Suprapubic skin (tissue), 4 donors: ENCODE results near the gene MCM9. TPM values are rescaled to one million over a fixed set of nuclear protein-coding genes. Genes with fewer than 3 reads are reported as not detected.

ENCODE experiments used
- DNase-seq, 2 donors: peaks; one replicate each; pipeline ENCODE4 v3.0.0-alpha.2; 2019; ENCODE audit warnings: low spot score in 2 of 2
- H3K27ac ChIP-seq: fragments of 200-600 bp; sonication (generic); one replicate; pipeline ENCODE4 v1.5.1; 2019
- H3K27me3 ChIP-seq: fragments of 200-600 bp; sonication (generic); one replicate; pipeline ENCODE4 v1.5.1; 2019
- H3K36me3 ChIP-seq: fragments of 200-600 bp; sonication (generic); one replicate; pipeline ENCODE4 v1.5.1; 2019
- H3K4me1 ChIP-seq: fragments of 200-600 bp; sonication (generic); one replicate; pipeline ENCODE4 v1.5.1; 2019
- H3K4me3 ChIP-seq: fragments of 200-600 bp; sonication (generic); one replicate; pipeline ENCODE4 v1.5.1; 2019; ENCODE audit warnings: mild to moderate bottlenecking
- H3K9me3 ChIP-seq: fragments of 200-600 bp; sonication (generic); one replicate; pipeline ENCODE4 v1.5.1; 2019
- EP300 ChIP-seq: sonication (generic); formaldehyde crosslinking; IDR thresholded peaks from one replicate; pipeline ENCODE4 v1.6.1; 2017; ENCODE audit warnings: antibody characterized with exemption
- POLR2A ChIP-seq, 2 donors: fragments of 450-650 bp; IDR thresholded peaks; one replicate each; pipeline ENCODE4 v1.6.1; 2017; ENCODE audit warnings: antibody characterized with exemption in 2 of 2, mild to moderate bottlenecking in 2 of 2, moderate library complexity in 2 of 2
- POLR2AphosphoS5 ChIP-seq, 3 donors: sonication (generic); formaldehyde crosslinking; IDR thresholded peaks; one replicate each; pipeline ENCODE4 v1.6.1; 2017; ENCODE audit warnings: antibody characterized with exemption in 3 of 3
- WGBS: methylation state at CpG from one replicate; pipeline ENCODE4 v1.1.5; 2018; 5-methylcytosine and 5-hydroxymethylcytosine counted together
- total RNA-seq, 4 donors: library from RNA; depleted of rRNA; stranded (reverse); fragments of >200 nt; gene quantifications; one replicate each; pipeline ENCODE4 v1.1.0, GENCODE V29; 2016
- TF ChIP-seq, protein P1 (sequence below), 2 donors: fragments of 200-600 bp in 1 of 2; fragments of 450-650 bp in 1 of 2; sonication (generic) in 1 of 2; IDR thresholded peaks; one replicate each; pipeline ENCODE4 v1.5.1; 2016 to 2019; ENCODE audit warnings: antibody characterized with exemption in 2 of 2, mild to moderate bottlenecking in 1 of 2, moderate library complexity in 1 of 2

The MCM9 gene
- total RNA-seq, 4 donors from 2014 or later = 19.2 to 37.2 (median 26.8) TPM

DNA sequence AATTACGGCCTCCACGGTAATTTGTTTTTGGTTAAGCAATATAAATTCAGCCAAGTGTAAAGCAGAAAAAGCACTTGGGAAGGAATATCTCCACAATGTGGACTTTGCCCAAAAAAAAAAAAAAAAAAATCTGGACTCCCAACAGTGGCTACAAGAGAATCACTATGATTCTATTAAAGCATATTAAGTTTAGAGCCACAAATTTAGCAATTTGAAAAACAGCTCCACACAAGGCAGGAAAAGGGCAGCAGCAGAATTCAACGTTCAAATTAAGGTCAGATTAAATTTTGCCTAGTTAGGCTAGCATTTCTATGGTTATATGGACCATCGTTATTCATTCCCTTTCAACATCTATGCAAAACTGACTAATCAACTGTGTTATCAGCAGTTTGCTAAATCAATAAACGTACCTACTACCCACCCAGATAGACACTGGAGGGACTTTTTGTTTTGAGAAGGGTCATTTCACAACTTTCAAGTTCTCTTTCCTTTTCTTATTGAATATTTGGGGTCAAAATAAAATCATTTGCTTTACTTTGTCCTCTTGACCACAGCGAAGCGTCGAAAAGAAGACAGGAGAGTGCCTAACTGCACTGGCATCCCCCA, 1.0 kb downstream of the MCM9 start:
- DNase-seq = no peak
- no peaks in the 10 kb centered on the region for H3K9me3 ChIP-seq
- H3K4me3 ChIP-seq = peak overlapping the region; percentile 91
- 22% methylated on average over 8 of the region's 8 CpGs for WGBS
- no peaks in the 10 kb centered on the region for H3K27me3 ChIP-seq
- H3K4me1 ChIP-seq = peaks cover 15% of the 10 kb centered on the region
- H3K27ac ChIP-seq = peak overlapping the region; percentile 94
- H3K36me3 ChIP-seq = peaks cover 15% of the 10 kb centered on the region
- TF ChIP-seq, protein P1, sequence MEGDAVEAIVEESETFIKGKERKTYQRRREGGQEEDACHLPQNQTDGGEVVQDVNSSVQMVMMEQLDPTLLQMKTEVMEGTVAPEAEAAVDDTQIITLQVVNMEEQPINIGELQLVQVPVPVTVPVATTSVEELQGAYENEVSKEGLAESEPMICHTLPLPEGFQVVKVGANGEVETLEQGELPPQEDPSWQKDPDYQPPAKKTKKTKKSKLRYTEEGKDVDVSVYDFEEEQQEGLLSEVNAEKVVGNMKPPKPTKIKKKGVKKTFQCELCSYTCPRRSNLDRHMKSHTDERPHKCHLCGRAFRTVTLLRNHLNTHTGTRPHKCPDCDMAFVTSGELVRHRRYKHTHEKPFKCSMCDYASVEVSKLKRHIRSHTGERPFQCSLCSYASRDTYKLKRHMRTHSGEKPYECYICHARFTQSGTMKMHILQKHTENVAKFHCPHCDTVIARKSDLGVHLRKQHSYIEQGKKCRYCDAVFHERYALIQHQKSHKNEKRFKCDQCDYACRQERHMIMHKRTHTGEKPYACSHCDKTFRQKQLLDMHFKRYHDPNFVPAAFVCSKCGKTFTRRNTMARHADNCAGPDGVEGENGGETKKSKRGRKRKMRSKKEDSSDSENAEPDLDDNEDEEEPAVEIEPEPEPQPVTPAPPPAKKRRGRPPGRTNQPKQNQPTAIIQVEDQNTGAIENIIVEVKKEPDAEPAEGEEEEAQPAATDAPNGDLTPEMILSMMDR (IDR thresholded peaks at IDR 0.05) = no peak
- TF ChIP-seq POLR2A (IDR thresholded peaks at IDR 0.05) = no peak
- no peak for TF ChIP-seq POLR2AphosphoS5 (IDR thresholded peaks at IDR 0.05)
- no peak for TF ChIP-seq EP300

DNA sequence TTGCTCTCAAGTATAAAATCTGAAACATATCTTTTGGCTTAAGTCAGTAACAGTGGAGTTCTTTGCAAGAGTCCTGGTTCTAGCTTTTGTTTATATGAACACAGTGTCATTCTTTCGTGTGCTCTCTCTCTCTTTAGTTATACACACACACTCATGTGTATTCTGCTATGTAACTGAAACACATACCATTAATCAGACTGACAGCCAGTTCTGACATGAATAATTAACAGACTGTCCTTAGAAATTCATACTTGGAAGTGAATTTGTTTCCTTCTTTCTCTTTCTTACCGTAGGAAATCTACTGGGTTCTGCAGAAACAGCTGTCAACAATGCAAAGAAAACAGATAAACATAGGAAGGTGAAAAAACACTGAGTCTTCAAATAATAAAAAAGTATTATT, 2.5 kb downstream of the MCM9 start:
- TF ChIP-seq POLR2A (IDR thresholded peaks at IDR 0.05) (no peak), POLR2AphosphoS5 (IDR thresholded peaks at IDR 0.05) (no peak), EP300 (no peak)
- TF ChIP-seq, protein P1 (IDR thresholded peaks at IDR 0.05) = no peak
- Histone ChIP-seq H3K4me3 (no peak overlapping the region), H3K36me3 (peaks cover 28% of the 10 kb centered on the region), H3K27me3 (no peaks in the 10 kb centered on the region), H3K27ac (no peak overlapping the region), H3K4me1 (peaks cover 15% of the 10 kb centered on the region), H3K9me3 (no peaks in the 10 kb centered on the region)
- DNase-seq = no peak
- WGBS = 58% methylated on average over 2 of the region's 2 CpGs

- WGBS = 93% methylated on average over 5 of the region's 5 CpGs
- H3K9me3 ChIP-seq = no peaks in the 10 kb centered on the region
- peaks cover 15% of the 10 kb centered on the region for H3K4me1 ChIP-seq
- H3K27me3 ChIP-seq = no peaks in the 10 kb centered on the region
- no peak for DNase-seq
- no peak overlapping the region for H3K27ac ChIP-seq
- H3K36me3 ChIP-seq = peaks cover 35% of the 10 kb centered on the region
- no peak overlapping the region for H3K4me3 ChIP-seq
- TF ChIP-seq POLR2AphosphoS5 (IDR thresholded peaks at IDR 0.05) = no peak
- TF ChIP-seq, protein P1 (IDR thresholded peaks at IDR 0.05) = no peak
- no peak for TF ChIP-seq EP300
- no peak for TF ChIP-seq POLR2A (IDR thresholded peaks at IDR 0.05)
Measured at GRCh38 chr6:118931436-118931835, 3.5 kb downstream of the MCM9 start.

- no peak for DNase-seq
- no peaks in the 10 kb centered on the region for H3K9me3 ChIP-seq
- TF ChIP-seq EP300 = no peak
- no peak for TF ChIP-seq POLR2AphosphoS5 (IDR thresholded peaks at IDR 0.05)
- no peak for TF ChIP-seq POLR2A (IDR thresholded peaks at IDR 0.05)
- TF ChIP-seq, protein P1 (IDR thresholded peaks at IDR 0.05) = no peak
- H3K4me3 ChIP-seq = no peak overlapping the region
- H3K27ac ChIP-seq = no peak overlapping the region
- 87% methylated on average over 3 of the region's 3 CpGs for WGBS
- no peaks in the 10 kb centered on the region for H3K27me3 ChIP-seq
- H3K36me3 ChIP-seq = peaks cover 35% of the 10 kb centered on the region
- H3K4me1 ChIP-seq = peaks cover 15% of the 10 kb centered on the region
Measured at GRCh38 chr6:118930680-118931079, 4.3 kb downstream of the MCM9 start.

DNA sequence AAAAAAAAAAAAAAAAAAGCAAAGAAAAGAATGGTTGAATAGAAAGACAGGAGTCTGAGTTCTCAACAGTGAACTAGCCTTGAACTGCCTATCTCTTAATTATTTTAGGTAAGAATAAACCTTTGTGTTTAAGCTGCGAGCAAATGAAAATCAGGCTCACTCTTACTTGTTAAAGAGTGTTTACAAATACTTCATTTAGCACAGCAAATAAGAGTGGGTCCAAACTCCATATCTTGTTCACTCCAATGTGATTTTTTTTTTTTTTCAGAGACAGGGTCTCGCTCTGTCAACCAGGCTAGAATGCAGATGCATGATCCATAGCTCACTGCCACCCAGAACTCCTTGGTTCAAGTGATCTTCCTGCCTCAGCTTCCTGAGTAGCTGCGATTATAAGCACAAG, 11.9 kb downstream of the MCM9 start:
- Histone ChIP-seq H3K9me3 (no peaks in the 10 kb centered on the region), H3K4me1 (no peaks in the 10 kb centered on the region), H3K27me3 (no peaks in the 10 kb centered on the region), H3K27ac (no peak overlapping the region), H3K4me3 (no peak overlapping the region), H3K36me3 (peaks cover 64% of the 10 kb centered on the region)
- no peak for TF ChIP-seq POLR2A (IDR thresholded peaks at IDR 0.05)
- TF ChIP-seq, protein P1 (IDR thresholded peaks at IDR 0.05) = no peak
- no peak for TF ChIP-seq POLR2AphosphoS5 (IDR thresholded peaks at IDR 0.05)
- no peak for TF ChIP-seq EP300
- no peak for DNase-seq
- 83% methylated on average over 3 of the region's 3 CpGs for WGBS
